Gastrocnemius medialis (tissue), 4 donors: ENCODE measurements around the gene PYM1.

Source experiments
- CTCF ChIP-seq, 5 experiments: fragments of 450-650 bp in 3 of 5; fragments of 200-600 bp in 2 of 5; sonication (generic) in 2 of 5; IDR thresholded peaks in 4 of 5; conservative IDR thresholded peaks in 1 of 5; 1 replicate in 4 of 5; 2 replicates in 1 of 5; pipeline ENCODE4 v1.5.1; 2016 to 2019; ENCODE audit warnings: antibody characterized with exemption in 5 of 5, mild to moderate bottlenecking in 3 of 5, moderate library complexity in 3 of 5
- POLR2A ChIP-seq, 2 donors: fragments of 450-650 bp; IDR thresholded peaks; one replicate each; pipeline ENCODE4 v1.6.1; 2017; ENCODE audit warnings: antibody characterized with exemption in 2 of 2, mild to moderate bottlenecking in 2 of 2, moderate library complexity in 2 of 2

- TF ChIP-seq CTCF (IDR thresholded peaks at IDR 0.05 in 4 of 5, conservative IDR thresholded peaks at IDR 0.05 in 1 of 5) (no peak), POLR2A (IDR thresholded peaks at IDR 0.05) (no peak)
These were observed 10.3 kb upstream of the PYM1 start for GRCh38 chr12:55937981-55938380.
